NCI-H1417 (cell line): ENCODE results near the gene UTF1.

ENCODE experiments used
- DNase-seq, 3 experiments: peaks; one replicate each; lab custom pipeline; 2025; lab: John Stamatoyannopoulos, UW

UTF1 gene

DNA sequence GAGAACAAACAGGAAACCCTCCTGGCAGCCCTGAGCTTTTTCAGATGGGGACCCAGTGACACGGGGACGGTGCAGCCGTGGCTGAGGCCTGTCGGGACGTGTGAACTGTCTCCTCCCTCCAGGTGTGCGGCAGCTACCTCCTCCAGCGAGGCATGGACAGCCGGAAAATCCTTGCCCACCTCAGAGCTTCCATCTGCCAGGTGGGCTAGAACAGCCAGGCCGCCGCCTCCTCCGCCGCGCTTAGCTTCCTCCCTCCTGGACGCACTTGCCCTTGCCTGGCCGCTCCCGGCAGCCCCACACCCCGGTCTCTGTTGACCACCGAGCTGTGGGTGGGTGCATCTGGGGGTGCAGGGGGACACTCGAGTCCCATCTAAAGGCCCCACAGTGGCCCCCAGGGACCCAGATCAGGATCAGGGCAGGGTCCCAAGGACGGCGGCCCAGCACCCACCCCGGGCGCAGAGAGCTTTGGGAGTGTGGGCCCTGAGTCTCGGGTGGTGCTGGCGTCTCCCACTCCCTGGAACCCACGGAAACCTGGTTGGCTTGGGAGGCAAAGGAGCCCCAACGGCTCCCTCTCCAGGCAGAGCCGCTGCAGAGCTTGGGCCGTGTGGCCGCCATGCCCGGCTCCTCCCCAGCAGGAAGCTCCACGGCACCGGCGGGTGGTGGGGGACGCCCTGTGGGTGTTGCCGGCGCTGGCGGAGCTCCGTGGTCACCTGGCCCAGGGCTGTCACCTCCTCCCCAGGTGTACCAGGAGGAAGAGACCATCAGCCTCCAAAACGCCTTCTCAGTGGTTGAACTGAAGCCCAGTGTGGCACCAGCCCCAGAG is 32.9 kb upstream of the UTF1 start:
- no peak for DNase-seq

DNA sequence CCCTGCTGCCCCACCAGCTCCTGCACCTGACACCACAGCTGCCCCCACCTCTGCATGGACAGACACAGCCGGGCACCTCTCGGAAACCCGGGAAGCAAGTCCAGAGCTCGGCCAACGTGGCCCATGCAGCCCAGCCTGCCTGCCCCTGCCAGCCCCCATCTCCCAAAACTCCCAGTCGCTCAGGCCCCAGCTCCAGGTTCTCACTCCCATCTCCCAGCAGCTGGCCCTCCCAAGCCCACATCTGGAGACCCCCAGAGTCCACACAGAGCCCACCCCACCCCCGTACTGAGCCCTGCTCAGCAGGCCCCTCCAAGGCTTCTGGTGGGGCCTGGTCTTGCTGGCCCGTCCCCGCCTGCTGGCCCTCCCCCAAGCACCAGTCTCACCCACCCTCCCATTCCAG is 32.2 kb upstream of the UTF1 start:
- no peak for DNase-seq

DNA sequence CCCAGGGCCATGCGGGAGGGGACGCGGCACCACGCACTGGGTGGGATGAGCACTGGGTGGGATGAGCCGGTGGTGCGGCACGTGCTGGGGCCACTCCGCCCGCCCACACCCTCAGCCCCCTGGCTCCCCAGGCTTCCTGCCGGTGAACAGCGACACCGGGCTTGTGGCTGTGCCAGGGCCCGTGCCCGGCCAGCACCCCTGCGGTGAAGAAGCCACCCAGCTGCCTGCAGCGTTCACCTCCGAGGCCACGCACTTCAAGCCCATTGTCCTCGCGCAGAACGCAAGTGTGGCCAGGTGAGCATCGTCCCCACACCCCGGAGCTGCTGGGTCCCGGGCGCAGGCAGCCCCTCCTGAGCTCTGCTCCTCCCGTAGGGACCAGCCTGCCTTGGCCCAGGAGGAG is 31.8 kb upstream of the UTF1 start:
- DNase-seq, result no peak

DNA sequence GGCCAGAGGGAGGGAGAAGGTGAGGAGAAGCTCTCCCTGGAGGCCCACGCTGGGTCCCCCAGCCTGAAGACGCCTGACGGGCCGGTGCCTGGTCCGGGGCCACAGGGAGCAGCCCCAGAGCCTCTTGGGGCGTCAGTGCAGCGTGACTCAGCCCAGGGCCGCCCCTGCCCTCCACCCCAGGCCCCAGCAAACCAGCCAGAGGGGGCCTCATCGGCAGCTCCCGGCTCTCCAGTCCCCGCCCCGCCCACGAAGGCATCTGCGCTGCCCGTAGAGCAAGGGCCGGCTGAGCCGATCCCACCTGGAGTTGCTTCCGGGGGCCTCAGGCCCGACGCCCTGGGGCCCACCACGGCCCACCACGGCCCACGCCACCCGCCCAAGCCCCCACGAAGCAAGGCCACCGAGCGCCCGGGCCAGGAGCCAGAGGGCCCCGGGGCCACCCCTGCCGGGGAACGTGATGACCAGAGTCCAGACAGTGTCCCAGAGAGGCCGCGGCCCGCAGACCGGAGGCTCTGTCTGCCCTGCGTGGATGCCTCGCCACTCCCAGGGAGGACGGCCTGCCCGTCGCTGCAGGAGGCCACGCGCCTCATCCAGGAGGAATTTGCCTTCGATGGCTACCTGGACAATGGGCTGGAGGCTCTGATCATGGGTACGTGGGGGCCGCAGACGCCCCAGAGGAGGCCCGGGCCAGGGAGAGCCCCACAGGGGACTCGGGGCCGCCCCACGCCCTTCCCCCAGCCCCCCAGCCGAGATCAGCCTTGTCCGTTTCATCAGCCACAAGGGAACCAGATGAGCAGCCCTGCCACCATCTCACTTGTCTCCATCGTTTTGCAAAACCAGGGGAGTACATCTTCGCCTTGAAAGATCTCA is 31.2 kb upstream of the UTF1 start:
- DNase-seq, result no peak

DNA sequence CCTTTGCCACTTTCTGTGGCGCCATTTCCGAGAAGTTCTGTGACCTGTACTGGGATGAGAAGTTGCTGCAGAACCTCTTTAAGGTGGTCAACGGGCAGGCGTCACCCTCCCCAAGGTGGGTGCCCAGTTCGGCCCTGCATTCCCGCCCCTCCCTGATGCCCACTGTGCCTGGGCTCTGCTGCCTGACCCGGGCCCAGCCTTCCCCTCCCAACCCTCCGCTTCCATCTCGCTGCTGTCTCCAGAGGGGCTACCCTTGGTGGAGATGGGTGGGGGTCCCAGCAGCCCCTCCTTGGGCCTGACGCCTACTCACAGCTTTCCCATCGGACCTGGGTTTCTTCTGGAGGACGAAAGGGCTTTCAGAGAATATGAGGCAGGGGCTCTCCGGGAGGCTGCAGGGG is 30.5 kb upstream of the UTF1 start:
- no peak for DNase-seq

DNA sequence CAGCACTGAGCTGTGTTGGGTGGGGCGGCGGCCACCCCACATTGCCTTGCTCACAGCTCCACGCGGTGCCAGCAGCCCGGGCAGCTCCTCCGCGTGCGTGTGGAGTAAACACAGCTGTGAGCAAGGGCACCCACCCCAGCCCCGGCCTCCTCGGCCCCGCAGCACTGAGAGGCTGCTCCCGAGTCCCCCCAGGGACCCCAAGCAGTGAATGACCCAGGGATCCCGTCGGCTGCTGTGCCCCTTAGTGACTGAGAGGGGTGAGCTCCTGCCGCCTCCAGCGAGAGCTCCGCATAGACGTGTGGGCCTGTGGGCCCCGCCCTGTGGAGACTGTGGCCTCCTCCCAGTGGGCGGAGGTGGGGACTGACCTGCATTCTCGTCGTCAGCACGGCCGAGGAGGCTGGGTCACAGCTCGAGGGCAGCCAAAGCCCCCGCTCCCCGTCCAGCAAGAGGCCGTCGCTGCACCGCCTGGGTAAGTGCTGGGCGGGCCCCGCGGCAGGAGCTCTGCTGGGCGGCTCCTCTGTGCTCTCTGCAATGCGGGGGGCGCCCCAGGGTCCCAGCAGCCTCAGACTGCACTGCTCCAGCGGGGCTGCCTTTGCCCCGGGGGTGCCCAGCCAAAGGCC is 29.9 kb upstream of the UTF1 start:
- no peak for DNase-seq

DNA sequence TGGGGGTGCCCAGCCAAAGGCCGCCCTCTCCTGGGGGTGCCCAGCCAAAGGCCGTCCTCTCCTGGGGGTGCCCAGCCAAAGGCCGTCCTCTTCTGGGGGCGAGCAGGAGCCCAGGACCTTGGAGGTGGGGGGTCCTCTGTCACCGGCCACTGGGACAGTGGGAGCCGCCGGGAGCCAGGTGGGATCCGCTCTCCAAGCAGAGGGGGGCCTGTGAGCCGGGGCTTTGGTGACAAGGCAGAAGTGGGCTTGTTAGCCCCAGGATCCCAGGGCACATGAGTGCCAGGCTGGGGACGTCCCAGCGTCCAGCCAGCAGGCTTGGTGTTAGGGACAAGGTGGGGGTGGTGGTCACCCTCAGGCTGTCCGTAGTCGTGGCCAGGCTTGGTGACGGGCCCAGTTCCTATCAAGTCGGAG is 29.4 kb upstream of the UTF1 start:
- DNase-seq, result no peak

GRCh38 chr10:133201151-133201947 is 28.7 kb upstream of the UTF1 start:
- no peak for DNase-seq

GRCh38 chr10:133201948-133202725 is 27.9 kb upstream of the UTF1 start:
- no peak for DNase-seq

DNA sequence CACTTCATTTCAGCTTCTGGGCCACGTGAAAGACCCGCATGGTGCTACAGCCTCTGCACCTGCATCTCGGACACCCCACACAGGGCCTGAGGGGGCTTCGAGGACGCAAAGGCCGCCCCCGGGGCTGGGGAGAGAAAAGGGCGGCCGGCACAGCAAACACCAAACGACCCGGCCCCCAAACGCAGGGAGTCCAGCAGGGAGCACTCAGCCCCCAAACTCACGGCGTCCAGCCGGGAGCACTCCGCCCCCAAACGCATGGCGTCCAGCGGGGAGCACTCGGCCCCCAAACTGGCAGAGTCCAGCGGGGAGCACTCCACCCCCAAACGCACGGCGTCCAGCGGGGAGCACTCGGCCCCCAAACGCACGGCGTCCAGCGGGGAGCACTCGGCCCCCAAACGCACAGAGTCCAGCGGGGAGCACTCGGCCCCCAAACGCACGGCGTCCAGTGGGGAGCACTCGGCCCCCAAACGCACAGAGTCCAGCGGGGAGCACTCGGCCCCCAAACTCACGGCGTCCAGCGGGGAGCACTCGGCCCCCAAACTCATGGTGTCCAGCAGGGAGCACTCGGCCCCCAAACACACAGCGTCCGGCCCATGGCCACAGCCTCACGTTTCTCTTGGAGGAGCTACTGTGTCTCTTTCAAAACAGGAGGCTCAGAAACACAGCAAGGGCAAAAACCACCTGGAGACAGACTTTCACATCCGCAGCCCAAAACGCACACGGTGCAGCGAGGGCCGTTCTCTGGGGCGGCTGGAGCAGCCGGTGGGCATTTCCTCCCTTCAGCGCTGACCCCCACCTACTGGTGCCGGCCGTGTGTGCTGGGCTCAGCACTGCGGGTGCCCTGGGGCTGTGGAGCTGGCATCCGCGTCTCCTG is 27.0 kb upstream of the UTF1 start:
- no peak for DNase-seq

DNA sequence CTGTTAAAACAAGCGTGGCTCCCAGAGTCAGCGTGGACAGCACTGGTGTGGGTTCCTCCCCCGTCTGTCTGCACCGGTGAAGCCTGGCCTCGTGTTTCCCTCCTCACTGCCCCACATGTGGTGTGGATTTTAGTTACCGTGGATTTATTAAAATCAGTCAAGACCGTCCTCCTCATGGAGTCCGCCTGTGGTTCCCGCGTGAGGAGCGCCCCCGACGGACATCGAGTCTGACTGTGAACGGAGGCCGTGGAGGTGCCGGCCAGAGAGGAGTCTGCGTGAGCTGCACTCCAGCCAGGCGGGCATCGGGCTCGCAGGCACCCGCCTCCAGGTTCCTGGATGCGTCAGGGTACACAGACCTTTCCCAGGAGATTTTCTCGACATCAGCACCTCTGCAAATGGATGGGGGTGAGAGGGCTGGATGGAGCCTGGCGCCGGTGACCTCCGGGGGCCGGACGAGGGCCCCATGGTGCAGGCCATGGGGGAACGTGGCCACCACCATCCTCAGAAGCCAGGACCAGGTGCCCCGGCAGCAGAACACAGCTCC is 26.3 kb upstream of the UTF1 start:
- no peak for DNase-seq

GRCh38 chr10:133204226-133205015 is 25.6 kb upstream of the UTF1 start:
- DNase-seq, result no peak

GRCh38 chr10:133205146-133205545 is 24.9 kb upstream of the UTF1 start:
- DNase-seq, result no peak

DNA sequence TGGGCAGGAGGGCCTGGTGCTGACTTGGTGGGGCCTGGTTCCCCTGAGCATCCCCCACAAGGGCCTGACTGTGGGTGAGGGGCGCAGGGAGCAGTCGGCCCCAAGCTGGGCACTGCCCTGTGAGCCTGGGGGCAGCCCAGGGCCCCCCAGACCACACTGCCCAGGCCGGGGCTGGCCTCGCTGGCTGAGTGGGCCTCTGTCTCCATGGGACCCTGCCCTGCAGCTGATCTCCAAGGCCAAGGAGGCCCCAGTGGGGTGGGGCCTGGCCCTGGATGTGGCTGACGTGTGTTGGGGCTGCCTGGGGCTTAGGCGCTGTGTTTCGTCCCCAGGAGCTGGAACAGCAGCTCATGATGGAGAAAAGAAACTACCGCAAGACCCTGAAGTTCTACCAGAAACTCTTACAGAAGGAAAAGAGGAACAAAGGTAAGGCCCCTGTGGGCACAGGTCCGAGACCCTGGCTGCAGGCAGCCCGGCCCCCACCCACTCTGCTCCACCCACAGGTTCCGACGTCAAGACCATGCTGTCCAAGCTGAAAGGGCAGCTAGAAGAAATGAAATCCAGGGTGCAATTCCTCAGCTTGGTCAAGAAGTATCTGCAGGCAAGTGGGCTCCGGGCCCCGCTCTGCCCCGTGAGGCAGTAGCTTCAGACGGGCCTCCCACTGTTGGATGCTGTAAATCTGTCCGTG is 23.5 kb upstream of the UTF1 start:
- DNase-seq, result no peak

DNA sequence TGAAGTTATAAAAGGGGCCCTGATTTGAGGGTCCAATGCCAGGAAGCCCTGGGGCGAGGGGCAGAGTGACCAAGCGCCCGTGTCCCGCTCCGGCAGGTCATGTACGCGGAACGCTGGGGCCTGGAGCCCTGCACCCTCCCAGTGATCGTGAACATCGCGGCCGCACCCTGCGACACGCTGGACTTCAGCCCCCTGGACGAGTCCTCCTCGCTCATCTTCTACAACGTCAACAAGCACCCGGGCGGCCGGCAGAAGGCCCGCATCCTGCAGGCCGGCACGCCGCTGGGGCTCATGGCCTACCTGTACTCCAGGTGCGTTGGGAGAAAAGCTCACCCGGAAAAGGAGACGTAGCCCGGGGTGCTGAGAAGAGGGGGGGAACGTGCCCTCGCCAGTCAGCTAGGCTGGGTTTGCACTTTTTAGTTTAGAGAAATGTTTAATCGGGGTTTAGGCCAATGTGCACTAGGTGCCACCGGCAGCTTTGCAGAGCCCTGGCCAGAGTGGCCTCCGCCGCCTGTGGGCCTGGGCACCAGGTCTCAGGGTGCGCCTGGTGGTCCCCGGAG is 22.9 kb upstream of the UTF1 start:
- no peak for DNase-seq

GRCh38 chr10:133207627-133208026 is 22.4 kb upstream of the UTF1 start:
- DNase-seq, result no peak

DNA sequence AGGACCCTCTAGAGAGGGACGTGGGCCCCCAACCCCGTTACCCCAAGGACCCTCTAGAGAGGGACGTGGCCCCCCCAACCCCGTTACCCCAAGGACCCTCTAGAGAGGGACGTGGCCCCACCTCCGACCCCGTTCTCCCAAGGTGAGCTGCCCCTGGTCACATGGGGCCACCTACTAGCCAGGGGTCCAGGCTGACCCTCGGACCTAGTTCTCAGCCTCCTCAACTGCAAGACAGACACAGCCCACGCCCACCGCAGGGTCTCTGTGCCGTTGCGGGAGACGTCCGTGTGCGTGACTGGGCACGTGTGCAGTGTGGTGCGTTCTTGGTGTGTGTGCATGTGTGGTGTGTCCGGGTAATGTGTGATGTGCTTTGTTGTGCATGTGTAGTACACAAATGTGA is 21.6 kb upstream of the UTF1 start:
- DNase-seq, result no peak

DNA sequence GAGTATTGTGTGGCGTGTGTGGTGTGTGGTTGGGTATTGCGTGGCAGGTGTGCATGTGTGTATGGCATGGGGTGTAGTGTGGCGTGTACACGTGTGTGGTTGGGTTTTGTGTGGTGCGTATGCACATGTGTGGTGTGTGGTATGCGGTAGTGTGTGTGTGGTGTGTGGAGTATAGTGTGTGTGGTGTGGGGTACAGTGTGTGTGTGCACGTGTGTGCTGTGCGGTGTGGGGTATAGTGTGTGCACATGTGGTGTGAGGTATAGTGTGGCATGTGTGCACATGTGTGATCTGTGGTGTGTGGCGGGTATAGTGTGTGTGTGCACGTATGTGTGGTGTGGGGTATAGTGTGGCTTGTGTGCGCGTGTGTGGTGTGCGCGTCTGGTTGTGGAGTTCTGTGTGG is 20.9 kb upstream of the UTF1 start:
- DNase-seq, result no peak
